Measurements from ENCODE around the gene RNF112. TPM values are rescaled to one million over a fixed set of nuclear protein-coding genes. Genes with fewer than 3 reads are reported as not detected.

Gene RNF112
- total RNA-seq, 1 donor from 2014 or later: 0.36 TPM

GRCh38 chr17:19412510-19412909, 1.5 kb downstream of the RNF112 start:
- H3K9ac ChIP-seq (ENCODE audit: low read length): no peak overlapping the region
- H3K27me3 ChIP-seq (ENCODE audit: insufficient read depth, low read length): no peaks in the 10 kb centered on the region
- Mint-ChIP-seq H3K4me1 (ENCODE audit: low read depth, unreplicated experiment) (peaks cover 9% of the 10 kb centered on the region), H3K4me3 (ENCODE audit: unreplicated experiment) (no peak overlapping the region), H3K27ac (ENCODE audit: unreplicated experiment) (no peak overlapping the region), H3K36me3 (ENCODE audit: low read depth, unreplicated experiment) (no peaks in the 10 kb centered on the region), H3K27me3 (ENCODE audit: low read depth, unreplicated experiment) (peaks cover 24% of the 10 kb centered on the region), H3K9me3 (ENCODE audit: unreplicated experiment) (no peaks in the 10 kb centered on the region)
- no peak overlapping the region for H3K27ac ChIP-seq (ENCODE audit: low read depth, low read length)
- no peak overlapping the region for H3K4me3 ChIP-seq (ENCODE audit: insufficient read depth, low read depth, low read length)
- no peak overlapping the region for H2AFZ ChIP-seq (ENCODE audit: low read depth, low read length)
- no peak for DNase-seq (ENCODE audit: low read depth)
- H3K36me3 ChIP-seq (ENCODE audit: insufficient read depth, low read length): no peaks in the 10 kb centered on the region
- H3K9me3 ChIP-seq (ENCODE audit: insufficient read depth, low read depth, low read length): no peaks in the 10 kb centered on the region
- no peak for FAIRE-seq
- no peak overlapping the region for H3K4me2 ChIP-seq (ENCODE audit: low read length)
- H3K79me2 ChIP-seq (ENCODE audit: insufficient read depth, low read length): no peaks in the 10 kb centered on the region
- no peaks in the 10 kb centered on the region for H4K20me1 ChIP-seq (ENCODE audit: insufficient read depth, low read length)
- peaks cover 25% of the 10 kb centered on the region for H3K4me1 ChIP-seq (ENCODE audit: insufficient read depth, low read length)
- TF ChIP-seq CTCF (IDR thresholded peaks at IDR 0.05; ENCODE audit: insufficient read depth, low read depth, low read length): no peak
- TF ChIP-seq EZH2 (IDR thresholded peaks at IDR 0.05; ENCODE audit: insufficient read depth, low read length): no peak

GRCh38 chr17:19412984-19413383, 2.0 kb downstream of the RNF112 start:
- no peaks in the 10 kb centered on the region for H3K36me3 ChIP-seq (ENCODE audit: insufficient read depth, low read length)
- H3K4me1 Mint-ChIP-seq (ENCODE audit: low read depth, unreplicated experiment): peaks cover 11% of the 10 kb centered on the region
- peaks cover 25% of the 10 kb centered on the region for H3K27me3 Mint-ChIP-seq (ENCODE audit: low read depth, unreplicated experiment)
- no peak overlapping the region for H3K4me2 ChIP-seq (ENCODE audit: low read length)
- no peaks in the 10 kb centered on the region for H3K36me3 Mint-ChIP-seq (ENCODE audit: low read depth, unreplicated experiment)
- H4K20me1 ChIP-seq (ENCODE audit: insufficient read depth, low read length): no peaks in the 10 kb centered on the region
- H3K9ac ChIP-seq (ENCODE audit: low read length): no peak overlapping the region
- DNase-seq (ENCODE audit: low read depth) (no peak), FAIRE-seq (no peak)
- H3K9me3 Mint-ChIP-seq (ENCODE audit: unreplicated experiment): no peaks in the 10 kb centered on the region
- H2AFZ ChIP-seq (ENCODE audit: low read depth, low read length): no peak overlapping the region
- no peak overlapping the region for H3K4me3 ChIP-seq (ENCODE audit: insufficient read depth, low read depth, low read length)
- no peaks in the 10 kb centered on the region for H3K27me3 ChIP-seq (ENCODE audit: insufficient read depth, low read length)
- no peak for TF ChIP-seq CTCF (IDR thresholded peaks at IDR 0.05; ENCODE audit: insufficient read depth, low read depth, low read length)
- TF ChIP-seq EZH2 (IDR thresholded peaks at IDR 0.05; ENCODE audit: insufficient read depth, low read length): no peak
- H3K4me1 ChIP-seq (ENCODE audit: insufficient read depth, low read length): peaks cover 25% of the 10 kb centered on the region
- H3K27ac Mint-ChIP-seq (ENCODE audit: unreplicated experiment): no peak overlapping the region
- no peak overlapping the region for H3K27ac ChIP-seq (ENCODE audit: low read depth, low read length)
- H3K4me3 Mint-ChIP-seq (ENCODE audit: unreplicated experiment): no peak overlapping the region
- no peaks in the 10 kb centered on the region for H3K9me3 ChIP-seq (ENCODE audit: insufficient read depth, low read depth, low read length)
- no peaks in the 10 kb centered on the region for H3K79me2 ChIP-seq (ENCODE audit: insufficient read depth, low read length)

DNA sequence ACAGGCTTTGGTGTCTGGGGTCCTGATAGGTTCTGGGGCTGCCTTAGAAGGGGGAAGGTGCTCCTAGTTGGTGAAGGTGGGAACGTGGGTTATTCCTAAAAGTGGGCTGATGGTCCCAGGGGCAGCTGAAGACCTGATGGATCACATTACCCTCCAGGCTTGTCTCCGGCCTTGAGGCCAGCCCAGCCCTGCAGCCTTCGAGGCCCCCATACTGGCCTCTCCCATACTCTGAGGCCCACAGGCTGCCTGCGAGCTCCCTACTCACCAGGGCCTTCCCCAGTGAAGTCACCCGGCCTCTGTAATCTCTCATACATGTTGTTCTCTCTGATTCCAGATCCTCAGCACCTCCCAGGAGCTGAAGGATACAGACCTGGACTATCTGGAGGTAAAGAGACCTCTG, 2.7 kb downstream of the RNF112 start:
- FAIRE-seq: no peak

More for the DNA sequence above, 2.7 kb downstream of the RNF112 start:
- no peak overlapping the region for H2AFZ ChIP-seq (ENCODE audit: low read depth, low read length)
- H3K4me1 ChIP-seq (ENCODE audit: insufficient read depth, low read length): peaks cover 33% of the 10 kb centered on the region
- TF ChIP-seq CTCF (IDR thresholded peaks at IDR 0.05; ENCODE audit: insufficient read depth, low read depth, low read length) (no peak), EZH2 (IDR thresholded peaks at IDR 0.05; ENCODE audit: insufficient read depth, low read length) (no peak)
- no peaks in the 10 kb centered on the region for H4K20me1 ChIP-seq (ENCODE audit: insufficient read depth, low read length)
- Mint-ChIP-seq H3K27ac (ENCODE audit: unreplicated experiment) (no peak overlapping the region), H3K36me3 (ENCODE audit: low read depth, unreplicated experiment) (no peaks in the 10 kb centered on the region), H3K27me3 (ENCODE audit: low read depth, unreplicated experiment) (peaks cover 25% of the 10 kb centered on the region), H3K4me1 (ENCODE audit: low read depth, unreplicated experiment) (peaks cover 19% of the 10 kb centered on the region), H3K4me3 (ENCODE audit: unreplicated experiment) (no peak overlapping the region), H3K9me3 (ENCODE audit: unreplicated experiment) (no peaks in the 10 kb centered on the region)
- no peaks in the 10 kb centered on the region for H3K36me3 ChIP-seq (ENCODE audit: insufficient read depth, low read length)
- H3K9ac ChIP-seq (ENCODE audit: low read length): no peak overlapping the region
- no peaks in the 10 kb centered on the region for H3K9me3 ChIP-seq (ENCODE audit: insufficient read depth, low read depth, low read length)
- no peak overlapping the region for H3K4me2 ChIP-seq (ENCODE audit: low read length)
- no peak overlapping the region for H3K27ac ChIP-seq (ENCODE audit: low read depth, low read length)
- no peaks in the 10 kb centered on the region for H3K27me3 ChIP-seq (ENCODE audit: insufficient read depth, low read length)
- H3K79me2 ChIP-seq (ENCODE audit: insufficient read depth, low read length): no peaks in the 10 kb centered on the region
- DNase-seq (ENCODE audit: low read depth): no peak
- H3K4me3 ChIP-seq (ENCODE audit: insufficient read depth, low read depth, low read length): no peak overlapping the region

Measured in astrocyte (in vitro differentiated cells and primary cell).